Measurements from ENCODE around the gene CD99L2.

CD99L2 gene

GRCh38 chrX:150870487-150871340 lies 27.8 kb downstream of the CD99L2 start:
- no peak for DNase-seq (ENCODE audit: low read depth)
- TF ChIP-seq CTCF (IDR thresholded peaks at IDR 0.05; ENCODE audit: insufficient read depth, low read depth, low read length, missing control alignments): no peak
- H3K4me3 ChIP-seq (ENCODE audit: low read length): no peak overlapping the region

DNA sequence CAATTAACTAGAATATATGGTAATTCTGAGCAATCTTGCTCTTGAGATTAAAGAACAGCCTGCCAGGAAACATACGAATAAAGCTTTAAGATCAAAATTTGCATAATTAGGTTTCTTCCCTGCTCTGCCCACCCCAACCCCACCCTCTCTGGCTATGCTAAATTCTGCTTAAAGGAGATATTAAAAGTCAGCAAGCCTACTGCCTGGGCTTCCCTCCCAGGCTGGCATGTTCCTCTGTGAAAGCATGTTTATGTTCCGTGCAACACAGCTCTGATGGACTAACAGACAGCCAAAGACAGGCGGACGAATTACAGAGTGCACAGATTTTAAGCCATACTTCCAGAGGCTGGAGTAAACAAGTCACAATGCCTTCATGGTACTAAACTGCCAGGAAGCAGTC lies 28.4 kb downstream of the CD99L2 start:
- no peak overlapping the region for H3K4me3 ChIP-seq (ENCODE audit: low read length)
- DNase-seq (ENCODE audit: low read depth): no peak
- TF ChIP-seq CTCF (IDR thresholded peaks at IDR 0.05; ENCODE audit: insufficient read depth, low read depth, low read length, missing control alignments): no peak

DNA sequence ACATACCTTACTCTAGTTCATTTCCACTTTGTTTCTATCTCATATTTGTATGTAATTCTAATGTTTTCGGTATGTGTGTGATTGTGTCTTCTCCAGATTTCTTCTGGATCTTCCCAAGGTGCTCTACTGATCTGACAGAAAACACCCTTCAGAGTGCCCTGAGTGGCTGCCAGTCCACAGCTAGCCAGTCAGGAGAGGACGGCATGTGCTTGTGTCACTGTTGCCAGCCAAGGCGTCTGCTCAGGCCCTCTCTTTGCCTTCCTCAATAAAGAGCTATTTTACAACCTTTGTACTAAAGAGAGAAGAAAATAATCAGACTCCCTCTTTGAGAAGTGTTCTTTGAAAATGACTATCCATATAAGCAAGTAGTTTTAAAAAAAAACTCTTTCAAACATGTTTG lies 29.0 kb downstream of the CD99L2 start:
- no peak for TF ChIP-seq CTCF (IDR thresholded peaks at IDR 0.05; ENCODE audit: insufficient read depth, low read depth, low read length, missing control alignments)
- DNase-seq (ENCODE audit: low read depth): no peak
- no peak overlapping the region for H3K4me3 ChIP-seq (ENCODE audit: low read length)

DNA sequence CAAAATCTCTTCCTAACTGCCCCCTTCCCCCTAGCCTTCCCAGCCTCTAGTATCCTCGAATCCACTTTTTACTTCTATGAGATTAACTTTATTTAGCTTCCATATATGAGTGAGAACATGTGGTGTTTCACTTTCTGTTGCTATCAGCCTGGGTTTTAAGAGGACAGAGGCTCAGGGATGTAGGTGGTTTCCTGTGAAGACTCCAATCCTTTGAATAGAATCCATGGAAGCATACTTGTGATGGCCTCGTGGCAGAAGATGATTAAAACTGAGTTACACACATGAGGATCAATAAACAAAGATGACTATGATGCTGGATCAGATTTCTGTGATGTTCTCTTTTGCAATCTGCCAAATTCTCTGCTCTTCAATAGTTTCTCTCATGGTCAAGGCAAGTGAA lies 29.8 kb downstream of the CD99L2 start:
- TF ChIP-seq CTCF (IDR thresholded peaks at IDR 0.05; ENCODE audit: insufficient read depth, low read depth, low read length, missing control alignments): no peak

DNA sequence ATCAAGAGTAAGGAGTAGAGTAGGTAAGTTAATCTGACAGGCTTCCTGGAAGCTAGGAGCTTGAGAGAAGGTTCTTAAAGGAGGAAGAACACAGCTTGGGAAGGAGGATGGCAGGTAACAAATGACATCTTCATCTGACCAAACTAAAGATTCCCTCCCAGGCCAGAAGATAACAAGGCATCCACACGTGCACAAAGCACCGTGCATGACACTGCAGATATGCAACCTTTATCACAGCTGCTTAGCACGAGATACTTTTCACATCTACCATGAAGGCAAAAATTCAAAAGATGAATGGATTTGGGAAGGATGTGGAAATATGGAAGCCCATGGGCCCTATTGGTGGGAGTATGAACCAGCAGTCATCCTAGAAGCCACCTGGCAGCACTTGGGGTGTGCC lies 34.3 kb downstream of the CD99L2 start:
- no peak overlapping the region for H3K4me3 ChIP-seq (ENCODE audit: low read length)
- no peak for DNase-seq (ENCODE audit: low read depth)
- TF ChIP-seq CTCF (IDR thresholded peaks at IDR 0.05; ENCODE audit: insufficient read depth, low read depth, low read length, missing control alignments): no peak

More for the DNA sequence above, 29.8 kb downstream of the CD99L2 start:
- no peak overlapping the region for H3K4me3 ChIP-seq (ENCODE audit: low read length)
- DNase-seq (ENCODE audit: low read depth): no peak

DNA sequence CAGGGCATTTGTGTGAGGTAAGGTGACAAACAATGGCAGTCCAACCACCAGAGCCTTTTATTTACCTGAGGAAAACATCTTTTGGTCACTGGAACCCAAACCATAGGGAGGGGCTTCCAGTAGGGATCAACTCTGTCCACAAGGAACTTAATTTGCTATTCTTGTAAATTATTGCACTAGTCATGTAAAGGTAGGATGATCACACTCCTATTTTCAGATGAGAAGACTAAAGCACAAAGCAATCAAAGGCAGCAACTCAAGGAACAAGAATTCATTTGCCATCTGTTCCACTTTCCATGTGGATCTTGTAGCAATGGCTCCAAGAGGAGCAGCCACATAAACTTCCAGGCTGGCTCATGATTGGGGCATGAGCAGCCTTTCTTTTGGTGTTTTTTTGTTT lies 35.3 kb downstream of the CD99L2 start:
- no peak overlapping the region for H3K4me3 ChIP-seq (ENCODE audit: low read length)
- DNase-seq (ENCODE audit: low read depth): no peak
- no peak for TF ChIP-seq CTCF (IDR thresholded peaks at IDR 0.05; ENCODE audit: insufficient read depth, low read depth, low read length, missing control alignments)

- no peak for TF ChIP-seq CTCF (IDR thresholded peaks at IDR 0.05; ENCODE audit: insufficient read depth, low read depth, low read length, missing control alignments)
- H3K4me3 ChIP-seq (ENCODE audit: low read length): no peak overlapping the region
- DNase-seq (ENCODE audit: low read depth): no peak
Measured at GRCh38 chrX:150857453-150857852, 41.0 kb downstream of the CD99L2 start.

Measured in epithelial cell of esophagus (primary cell).